GM18498 (cell line): ENCODE results near the gene PAEP.

Experiments used
- ATAC-seq: cut with Tn5 transposase; IDR thresholded peaks from one replicate; pipeline ENCODE4 v1.9.1; 2021; ENCODE audit warnings: mild to moderate bottlenecking, moderate library complexity; ENCODE audit not compliant: unreplicated experiment

Gene PAEP

GRCh38 chr9:135612981-135613910 lies 51.7 kb downstream of the PAEP start:
- no peak for ATAC-seq

DNA sequence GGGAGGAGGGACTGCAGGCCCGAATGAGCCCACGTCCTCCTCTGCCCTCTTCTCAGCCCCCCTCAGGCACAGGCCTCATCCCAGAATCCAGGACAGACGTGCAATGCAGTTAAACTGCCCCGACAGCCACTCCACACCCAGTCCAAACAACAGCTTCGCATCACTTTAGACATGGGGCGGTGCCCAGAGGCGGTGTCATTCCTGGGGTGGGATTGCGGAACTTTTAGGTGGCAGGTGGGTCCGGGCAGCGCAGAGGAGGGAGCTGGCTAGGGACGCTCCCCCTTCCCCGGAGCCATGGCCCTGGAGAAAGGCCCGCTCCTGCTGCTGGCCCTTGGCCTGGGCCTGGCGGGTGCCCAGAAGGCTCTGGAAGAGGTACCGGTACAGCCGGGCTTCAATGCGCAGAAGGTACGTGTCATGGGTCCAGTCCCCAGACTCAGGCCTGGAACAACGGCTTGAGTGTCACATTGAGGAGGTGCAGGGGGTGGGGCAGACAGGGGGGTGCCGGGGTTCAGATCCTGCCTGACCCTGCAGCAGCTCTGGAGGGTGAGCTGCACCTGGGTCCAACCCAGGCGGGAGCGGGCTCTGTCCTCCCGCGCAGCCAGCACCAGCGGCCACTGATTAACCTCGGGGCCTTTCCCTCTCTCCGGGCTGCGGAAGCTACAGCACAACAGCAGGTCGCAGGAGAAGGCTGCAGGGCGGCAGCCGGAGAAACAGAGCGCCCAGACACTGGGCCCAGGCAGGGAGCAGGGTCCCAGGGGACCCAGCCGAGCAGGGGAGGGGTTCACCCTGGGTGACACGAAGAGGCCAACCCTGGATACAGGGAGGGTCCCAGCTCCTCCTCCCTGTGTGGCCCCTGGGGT lies 52.6 kb downstream of the PAEP start:
- ATAC-seq, result no peak

DNA sequence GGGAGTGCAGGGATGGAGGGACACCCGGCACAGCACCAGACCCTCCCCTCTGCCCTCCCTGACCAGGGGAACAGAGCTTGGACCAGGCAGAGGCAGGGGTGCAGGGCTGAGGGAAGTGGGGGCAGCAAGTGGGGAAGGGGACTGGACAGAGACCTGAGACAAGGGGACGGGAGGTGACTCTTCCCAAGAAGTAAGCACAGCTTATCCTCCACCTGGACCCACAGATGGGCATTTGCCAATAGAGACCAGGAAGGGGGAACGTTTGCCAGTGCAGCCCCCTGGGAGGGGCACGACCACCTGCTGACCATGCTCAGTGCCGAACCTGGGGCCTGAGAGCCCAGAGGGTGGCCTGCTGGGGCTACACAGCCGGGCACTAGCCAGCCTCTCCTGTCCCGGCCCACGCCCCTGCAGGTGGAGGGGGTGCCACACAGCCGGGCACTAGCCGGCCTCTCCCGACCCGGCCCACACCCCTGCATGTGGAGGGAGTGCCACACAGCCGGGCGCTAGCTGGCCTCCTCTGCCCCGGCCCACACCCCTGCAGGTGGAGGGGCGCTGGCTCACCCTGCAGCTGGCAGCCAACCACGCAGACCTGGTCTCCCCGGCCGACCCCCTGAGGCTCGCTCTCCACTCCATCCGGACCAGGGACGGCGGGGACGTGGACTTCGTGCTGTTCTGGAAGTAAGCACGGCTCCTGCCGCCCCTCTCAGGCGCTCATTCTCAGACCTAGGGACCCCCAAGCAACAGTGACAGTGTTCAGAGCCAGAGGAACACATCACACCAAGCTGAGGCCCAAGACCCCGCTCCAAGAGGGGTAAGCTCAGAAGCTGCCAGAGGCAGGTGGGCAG lies 53.5 kb downstream of the PAEP start:
- ATAC-seq, result no peak

DNA sequence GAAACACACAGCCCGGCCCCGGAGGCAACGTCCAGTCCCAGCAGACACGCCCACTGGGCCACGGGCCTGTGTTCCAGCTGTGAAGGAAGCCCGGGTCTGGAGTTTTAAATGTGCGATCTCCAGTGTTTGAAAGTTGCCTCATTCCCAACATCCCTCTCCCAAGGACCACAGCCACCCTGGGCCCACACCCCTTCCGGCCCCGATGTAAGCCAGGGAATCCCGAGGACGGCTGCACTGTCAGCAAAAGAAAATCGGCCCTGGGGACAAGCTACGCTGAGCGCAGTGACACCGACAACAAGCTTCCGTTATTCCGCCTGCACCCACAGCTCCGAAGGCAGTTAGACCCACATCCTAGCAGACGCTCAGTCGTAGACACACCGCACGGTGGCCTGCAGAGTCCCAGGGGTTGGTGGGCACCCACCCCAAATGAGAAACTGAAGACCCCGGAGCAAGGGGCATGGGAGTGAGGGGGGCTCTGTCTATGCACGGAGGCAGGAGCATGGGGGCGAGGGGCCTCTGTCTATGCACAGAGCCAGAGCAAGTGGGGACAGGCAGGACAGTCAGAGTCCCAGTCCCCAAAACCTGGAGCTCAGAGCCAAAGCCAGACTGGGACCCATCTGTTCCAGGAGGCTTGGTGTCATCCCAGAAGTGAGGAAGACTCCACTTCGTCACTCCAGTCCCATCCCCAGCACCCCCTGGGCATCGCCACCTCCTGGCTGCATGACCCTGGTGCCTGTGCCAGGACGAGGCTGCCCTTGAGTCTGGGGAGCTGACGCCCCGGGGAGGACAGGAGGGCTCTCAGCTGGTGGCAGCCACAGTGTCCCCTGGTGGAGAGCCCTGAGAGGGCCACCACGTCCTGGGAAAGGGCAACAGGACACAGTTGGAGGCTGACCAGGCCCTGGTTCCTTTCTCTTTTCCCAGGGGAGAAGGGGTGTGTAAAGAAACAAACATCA lies 54.4 kb downstream of the PAEP start:
- ATAC-seq, result no peak
